Brain microvascular endothelial cell (primary cell): ENCODE data around the gene NEK11.

Experiments
- DNase-seq: peaks from one replicate; pipeline ENCODE4 v3.0.0-alpha.2; 2020
- H3K27ac ChIP-seq: fragments of 250-450 bp; sonication (Bioruptor Pico); 2 replicates; pipeline ENCODE4 v1.5.1; 2020; ENCODE audit warnings: mild to moderate bottlenecking, moderate library complexity
- H3K27me3 ChIP-seq: fragments of 250-450 bp; sonication (Bioruptor Pico); replicated peaks from 2 replicates; pipeline ENCODE4 v1.5.1; 2020; ENCODE audit warnings: mild to moderate bottlenecking
- H3K36me3 ChIP-seq: fragments of 250-450 bp; sonication (Bioruptor Pico); replicated peaks from 2 replicates; pipeline ENCODE4 v1.5.1; 2020; ENCODE audit warnings: mild to moderate bottlenecking
- H3K4me3 ChIP-seq: 2 replicates; pipeline ENCODE4 v1.5.1; 2011; ENCODE audit warnings: low read depth, mild to moderate bottlenecking, control low read depth, low read length, moderate library complexity
- CTCF ChIP-seq: IDR thresholded peaks from 2 replicates; pipeline ENCODE4 v1.5.1; 2011; ENCODE audit warnings: low read depth, mild to moderate bottlenecking, moderate library complexity, low read length, control low read depth, inconsistent platforms; ENCODE audit errors: missing control alignments
- in situ Hi-C: cut with HindIII; loops from 2 replicates; pipeline ENCODE4 v1.10.0; 2017; ENCODE audit warnings: low sequenced_read_pairs, low pct_ligation_motif_present

Gene NEK11

GRCh38 chr3:131393868-131394267 lies 367.2 kb downstream of the NEK11 start:
- Histone ChIP-seq H3K27ac (no peak overlapping the region), H3K27me3 (no peaks in the 10 kb centered on the region), H3K4me3 (no peak overlapping the region), H3K36me3 (no peaks in the 10 kb centered on the region)
- in situ Hi-C loops, result no loop called here
- no peak for DNase-seq
- no peak for TF ChIP-seq CTCF

- in situ Hi-C loops, result no loop called here
- no peak overlapping the region for H3K4me3 ChIP-seq
- no peaks in the 10 kb centered on the region for H3K27me3 ChIP-seq
- no peaks in the 10 kb centered on the region for H3K36me3 ChIP-seq
- no peak for TF ChIP-seq CTCF
- H3K27ac ChIP-seq, result no peak overlapping the region
- no peak for DNase-seq
These were observed 367.7 kb downstream of the NEK11 start for GRCh38 chr3:131394400-131394799.

- TF ChIP-seq CTCF, result no peak
- no peak for DNase-seq
- Histone ChIP-seq H3K4me3 (no peak overlapping the region), H3K27me3 (no peaks in the 10 kb centered on the region), H3K27ac (no peak overlapping the region), H3K36me3 (no peaks in the 10 kb centered on the region)
- in situ Hi-C loops, result no loop called here
These were observed 369.5 kb downstream of the NEK11 start for GRCh38 chr3:131396170-131396569.

GRCh38 chr3:131397889-131398288 lies 371.2 kb downstream of the NEK11 start:
- no peaks in the 10 kb centered on the region for H3K27me3 ChIP-seq

More at GRCh38 chr3:131397889-131398288, 371.2 kb downstream of the NEK11 start:
- TF ChIP-seq CTCF, result no peak
- in situ Hi-C loops, result no loop called here
- no peak overlapping the region for H3K27ac ChIP-seq
- H3K36me3 ChIP-seq, result no peaks in the 10 kb centered on the region
- H3K4me3 ChIP-seq, result no peak overlapping the region
- DNase-seq, result no peak
